OCI-LY7 (cell line): ENCODE data around the gene DHX15.

Experiments used
- CTCF ChIP-seq: fragments of 200-600 bp; sonication (generic); conservative IDR thresholded peaks from 2 replicates; pipeline ENCODE4 v1.5.1; 2014; ENCODE audit warnings: mild to moderate bottlenecking, antibody characterized with exemption, low read length, moderate library complexity, mixed read lengths
- EZH2phosphoT487 ChIP-seq: fragments of 200-600 bp; sonication (generic); IDR thresholded peaks from 2 replicates; pipeline ENCODE4 v1.6.1; 2018; ENCODE audit warnings: low read depth, borderline replicate concordance, mild to moderate bottlenecking, mixed run types, antibody characterized with exemption, low read length, moderate library complexity, mixed read lengths

GRCh38 chr4:24527371-24527770 lies 57.0 kb downstream of the DHX15 start:
- TF ChIP-seq CTCF (no peak), EZH2phosphoT487 (no peak)
